Endothelial cell of umbilical vein (primary cell): Measurements from ENCODE around the gene FAM177B. TPM values are rescaled to one million over a fixed set of nuclear protein-coding genes. Genes with fewer than 3 reads are reported as not detected.

ENCODE experiments used
- Bru-seq: library from RNA; stranded (reverse); fragments of 400-500 nt; gene quantifications from one replicate; lab custom pipeline; 2021; lab: Mats Ljungman, UMichigan
- BruChase-seq, 2 experiments: library from RNA; stranded (reverse); fragments of 400-500 nt; gene quantifications; one replicate each; lab custom pipeline; 2021; lab: Mats Ljungman, UMichigan
- BruUV-seq: library from RNA; stranded (reverse); fragments of 400-500 nt; replicated peaks from 2 replicates; lab custom pipeline; 2021; lab: Mats Ljungman, UMichigan
- CTCF ChIA-PET: fragments of 300-600, 350-600 bp; sonication (Branson Sonifier 250); formaldehyde crosslinking; loops from one replicate; lab custom pipeline; 2021; ENCODE audit warnings: antibody characterized with exemption, inconsistent platforms; lab: Charles Lee
- POLR2A ChIA-PET: fragments of 300-600, 350-600 bp; sonication (Branson Sonifier 250); formaldehyde crosslinking; loops from one replicate; lab custom pipeline; 2021; ENCODE audit warnings: antibody characterized with exemption, inconsistent platforms; lab: Charles Lee
- DNase-seq: peaks from one replicate; pipeline ENCODE4 v3.0.0-alpha.2; 2011; ENCODE audit warnings: low read depth, low spot score
- FAIRE-seq: peaks from 2 replicates; lab custom pipeline; 2011; peaks lifted over from hg19 to GRCh38; lab: Jason Lieb, UNC
- H2AFZ ChIP-seq: 2 replicates; pipeline ENCODE4 v1.6.0; 2012; ENCODE audit warnings: low read depth, low read length, control low read depth, inconsistent platforms
- H3K27ac ChIP-seq: 2 replicates; pipeline ENCODE4 v1.5.1; 2011; ENCODE audit warnings: low read depth, mild to moderate bottlenecking, control low read depth, low read length, moderate library complexity; ENCODE audit not compliant: insufficient read depth
- H3K27me3 ChIP-seq, 2 experiments: 2 replicates each; pipeline versions ENCODE4 v1.6.0 to v1.6.1; 2011; ENCODE audit warnings: low read length in 2 of 2, mixed read lengths in 1 of 2; ENCODE audit not compliant: control insufficient read depth in 2 of 2, insufficient read depth in 2 of 2
- H3K36me3 ChIP-seq, 2 experiments: 2 replicates in 1 of 2; 3 replicates in 1 of 2; pipeline ENCODE4 v1.5.1; 2011; ENCODE audit warnings: low read length in 2 of 2, mild to moderate bottlenecking in 1 of 2, moderate library complexity in 1 of 2; ENCODE audit not compliant: control insufficient read depth in 2 of 2, insufficient read depth in 2 of 2; ENCODE audit errors: extremely low read depth in 1 of 2
- H3K4me1 ChIP-seq: 3 replicates; pipeline ENCODE4 v1.5.1; 2011; ENCODE audit warnings: mild to moderate bottlenecking, low read length; ENCODE audit not compliant: control insufficient read depth, insufficient read depth; ENCODE audit errors: extremely low read depth
- H3K4me2 ChIP-seq: 2 replicates; pipeline ENCODE4 v1.6.1; 2011; ENCODE audit warnings: low read length, control low read depth, mixed read lengths; ENCODE audit not compliant: insufficient read depth
- H3K4me3 ChIP-seq, 3 experiments: fragments of 200-600 bp in 1 of 3; sonication (generic), shearing (Covaris generic) in 1 of 3; replicated peaks in 1 of 3; 2 replicates each; pipeline ENCODE4 v1.5.1; 2011 to 2016; ENCODE audit warnings: control low read depth in 3 of 3, low read length in 3 of 3, mild to moderate bottlenecking in 2 of 3, inconsistent platforms in 1 of 3, low read depth in 1 of 3, moderate library complexity in 1 of 3; ENCODE audit not compliant: insufficient read depth in 1 of 3
- H3K79me2 ChIP-seq: 2 replicates; pipeline ENCODE4 v1.6.0; 2012; ENCODE audit warnings: low read length, inconsistent platforms; ENCODE audit not compliant: control insufficient read depth, insufficient read depth
- H3K9ac ChIP-seq: replicated peaks from 2 replicates; pipeline ENCODE3; 2011; ENCODE audit warnings: low read length, control low read depth; ENCODE audit not compliant: insufficient read depth; ENCODE audit errors: extremely low read depth
- H3K9me1 ChIP-seq: replicated peaks from 3 replicates; pipeline ENCODE4 v1.6.0; 2011; ENCODE audit warnings: mild to moderate bottlenecking, low read length; ENCODE audit not compliant: control insufficient read depth, insufficient read depth; ENCODE audit errors: extremely low read depth
- H3K9me3 ChIP-seq: replicated peaks from 2 replicates; pipeline ENCODE4 v1.5.1; 2012; ENCODE audit warnings: low read length, inconsistent platforms; ENCODE audit not compliant: control insufficient read depth, insufficient read depth
- H4K20me1 ChIP-seq: replicated peaks from 2 replicates; pipeline ENCODE3; 2011; ENCODE audit warnings: mild to moderate bottlenecking, low read length; ENCODE audit not compliant: control insufficient read depth, insufficient read depth; ENCODE audit errors: extremely low read depth
- EZH2 ChIP-seq: IDR thresholded peaks from 2 replicates; pipeline ENCODE4 v1.6.1; 2012; ENCODE audit warnings: borderline replicate concordance, low read depth, mild to moderate bottlenecking, moderate library complexity, low read length, inconsistent platforms; ENCODE audit not compliant: severe bottlenecking
- FOS ChIP-seq: IDR thresholded peaks from 2 replicates; pipeline ENCODE4 v1.6.1; 2011; ENCODE audit warnings: mild to moderate bottlenecking, low read length, moderate library complexity, borderline replicate concordance; ENCODE audit not compliant: insufficient read depth
- JUN ChIP-seq: IDR thresholded peaks from 2 replicates; pipeline ENCODE4 v1.6.1; 2011; ENCODE audit warnings: borderline replicate concordance, low read depth; ENCODE audit not compliant: insufficient read length, insufficient read depth
- MYC ChIP-seq: IDR thresholded peaks from one replicate; pipeline ENCODE4 v1.6.1; 2011; ENCODE audit warnings: mild to moderate bottlenecking, low read depth, low read length
- POLR2AphosphoS5 ChIP-seq: IDR thresholded peaks from 2 replicates; pipeline ENCODE4 v1.6.1; 2012; ENCODE audit warnings: low read depth, mild to moderate bottlenecking, control low read depth, low read length, moderate library complexity; ENCODE audit not compliant: insufficient read depth
- dilution Hi-C: fragments of 300-500 bp; cut with MboI; formaldehyde crosslinking; loops from one replicate; pipeline ENCODE4 v1.15.0; 2019; ENCODE audit warnings: low sequenced_read_pairs; ENCODE audit not compliant: extremely low pct_ligation_motif_present
- intact Hi-C: fragments of 100-400 bp; cut with micrococcal nuclease; formaldehyde crosslinking; loops from one replicate; pipeline ENCODE4 v1.10.0; 2022
- long read RNA-seq: library from polyadenylated mRNA; stranded (forward); transcript quantifications from one replicate; pipeline ENCODE4 v2.0.0, GENCODE V29; 2021
- polyA minus RNA-seq, 3 experiments: library from RNA; depleted of rRNA, polyadenylated mRNA; stranded (reverse); fragments of >200 nt; gene quantifications; 1 replicate in 1 of 3; 2 replicates in 2 of 3; pipeline ENCODE4 v1.2.3, GENCODE V29; 2011
- polyA plus RNA-seq, 4 experiments: library from polyadenylated mRNA; depleted of rRNA in 3 of 4; stranded (reverse) in 3 of 4; unstranded in 1 of 4; fragments of >200 nt; gene quantifications; 2 replicates each; pipeline versions ENCODE4 v1.2.1 to v1.2.3, GENCODE V29; 2011 to 2012; ENCODE audit warnings: missing spikeins in 1 of 4
- total RNA-seq: library from RNA; stranded (reverse); gene quantifications from 2 replicates; pipeline ENCODE4 v1.2.3, GENCODE V29; 2021
- TF ChIP-seq, protein P1 (sequence below): IDR thresholded peaks from 2 replicates; pipeline ENCODE4 v1.6.1; 2011; ENCODE audit not compliant: insufficient read depth, insufficient read length
- TF ChIP-seq, protein P2 (sequence below), 2 donors: IDR thresholded peaks; 1 replicate in 1 of 2; 2 replicates in 1 of 2; pipeline ENCODE4 v1.5.1; 2011; ENCODE audit warnings: low read length in 2 of 2, mild to moderate bottlenecking in 2 of 2, moderate library complexity in 2 of 2, control low read depth in 1 of 2, inconsistent platforms in 1 of 2, low read depth in 1 of 2; ENCODE audit not compliant: insufficient read depth in 1 of 2; ENCODE audit errors: extremely low read depth in 1 of 2

The FAM177B gene
- total RNA-seq = not detected in 2 replicates
- polyA plus RNA-seq = not detected in 2 replicates
- not detected in 2 replicates for polyA plus RNA-seq (2011; cell fraction: cytosol; rRNA removed)
- not detected in 2 replicates for polyA plus RNA-seq (2011; cell fraction: nucleus; rRNA removed)
- not detected in 2 replicates for polyA plus RNA-seq (2012)
- polyA minus RNA-seq = not detected in 2 replicates
- polyA minus RNA-seq (2011; cell fraction: cytosol; rRNA and poly(A)+ RNA removed) = not detected
- not detected in 2 replicates for polyA minus RNA-seq (2011; cell fraction: nucleus; rRNA and poly(A)+ RNA removed)
- Bru-seq, nascent RNA = percentile 32 among the genes with signal in this experiment
- BruChase-seq, experiment 1, labeled RNA remaining after a 6-hour chase = percentile 34 among the genes with signal in this experiment
- percentile 29 among the genes with signal in this experiment for BruChase-seq, experiment 2, labeled RNA remaining after a 2-hour chase
- long read RNA-seq = 0 reads

GRCh38 chr1:222736972-222737371 lies at the start of gene FAM177B:
FAM177B (plus strand) TSS chr1:222737202; CDS start chr1:222746546, 9,344 bp downstream.
- H3K4me2 ChIP-seq = no peak within 1 kb of the TSS
- peaks cover 0 to 17% of the 10 kb centered on the region in 2 experiments for H3K36me3 ChIP-seq
- dilution Hi-C loops (no loop called here), intact Hi-C loops (no loop called here)
- H3K4me3 ChIP-seq = no peak within 1 kb of the TSS
- H3K9me1 ChIP-seq = no peaks in the 10 kb centered on the region
- TF ChIP-seq MYC (no peak), EZH2 (no peak), JUN (no peak)
- TF ChIP-seq, protein P1, sequence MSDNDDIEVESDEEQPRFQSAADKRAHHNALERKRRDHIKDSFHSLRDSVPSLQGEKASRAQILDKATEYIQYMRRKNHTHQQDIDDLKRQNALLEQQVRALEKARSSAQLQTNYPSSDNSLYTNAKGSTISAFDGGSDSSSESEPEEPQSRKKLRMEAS = no peak
- H3K9ac ChIP-seq = no peak within 1 kb of the TSS
- ChIA-PET CTCF (interaction anchor here (0.6 to 2.9 kb wide), 9 partner anchors 8 to 397 kb away, joined by 3 to 17 read pairs (median 6); no protein-coding TSS in a partner anchor), POLR2A (no interaction called here)
- H4K20me1 ChIP-seq = no peaks in the 10 kb centered on the region
- no peak within 1 kb of the TSS for H3K27ac ChIP-seq
- BruUV-seq = no TSS peak
- no peaks in the 10 kb centered on the region for H3K9me3 ChIP-seq
- H3K27me3 ChIP-seq = no peaks in the 10 kb centered on the region
- no peak for FAIRE-seq
- H3K79me2 ChIP-seq = no peaks in the 10 kb centered on the region
- DNase-seq = no peak
- no peak within 1 kb of the TSS for H2AFZ ChIP-seq
- no peaks in the 10 kb centered on the region for H3K4me1 ChIP-seq

- dilution Hi-C loops = no loop called here
- Histone ChIP-seq H3K9me3 (no peaks in the 10 kb centered on the region), H3K27ac (no peak overlapping the region), H3K4me1 (peaks cover 3% of the 10 kb centered on the region), H2AFZ (no peak overlapping the region), H3K4me3 (no peak overlapping the region), H3K4me2 (no peak overlapping the region), H3K36me3 (peaks cover 4 to 6% of the 10 kb centered on the region in 2 experiments), H3K79me2 (peaks cover 11% of the 10 kb centered on the region), H3K9me1 (no peaks in the 10 kb centered on the region), H3K27me3 (no peaks in the 10 kb centered on the region), H3K9ac (no peak overlapping the region), H4K20me1 (no peaks in the 10 kb centered on the region)
- DNase-seq (no peak), FAIRE-seq (no peak)
- BruUV-seq = no TSS peak
- intact Hi-C loops = no loop called here
- POLR2A ChIA-PET = no interaction called here
- TF ChIP-seq, protein P1 = no peak
- TF ChIP-seq JUN (no peak), FOS (no peak), POLR2AphosphoS5 (no peak)
- TF ChIP-seq, protein P2, sequence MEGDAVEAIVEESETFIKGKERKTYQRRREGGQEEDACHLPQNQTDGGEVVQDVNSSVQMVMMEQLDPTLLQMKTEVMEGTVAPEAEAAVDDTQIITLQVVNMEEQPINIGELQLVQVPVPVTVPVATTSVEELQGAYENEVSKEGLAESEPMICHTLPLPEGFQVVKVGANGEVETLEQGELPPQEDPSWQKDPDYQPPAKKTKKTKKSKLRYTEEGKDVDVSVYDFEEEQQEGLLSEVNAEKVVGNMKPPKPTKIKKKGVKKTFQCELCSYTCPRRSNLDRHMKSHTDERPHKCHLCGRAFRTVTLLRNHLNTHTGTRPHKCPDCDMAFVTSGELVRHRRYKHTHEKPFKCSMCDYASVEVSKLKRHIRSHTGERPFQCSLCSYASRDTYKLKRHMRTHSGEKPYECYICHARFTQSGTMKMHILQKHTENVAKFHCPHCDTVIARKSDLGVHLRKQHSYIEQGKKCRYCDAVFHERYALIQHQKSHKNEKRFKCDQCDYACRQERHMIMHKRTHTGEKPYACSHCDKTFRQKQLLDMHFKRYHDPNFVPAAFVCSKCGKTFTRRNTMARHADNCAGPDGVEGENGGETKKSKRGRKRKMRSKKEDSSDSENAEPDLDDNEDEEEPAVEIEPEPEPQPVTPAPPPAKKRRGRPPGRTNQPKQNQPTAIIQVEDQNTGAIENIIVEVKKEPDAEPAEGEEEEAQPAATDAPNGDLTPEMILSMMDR (IDR thresholded peaks at IDR 0.05; ENCODE audit: extremely low read depth in 1 of 2, insufficient read depth in 1 of 2, low read depth in 1 of 2, low read length in 2 of 2) = no peak
- CTCF ChIA-PET = no interaction called here
Observed at GRCh38 chr1:222691016-222691415, 46.0 kb upstream of the FAM177B start.
